HepG2 (cell line): ENCODE results near the gene CLEC20A. TPM values are rescaled to one million over a fixed set of nuclear protein-coding genes. Genes with fewer than 3 reads are reported as not detected.
A peak's percentile ranks its signal among the peaks of the same experiment; 100 is the strongest.

ENCODE experiments used
- ERF ChIP-seq: IDR thresholded peaks from 2 replicates; pipeline ENCODE4 v1.6.1; 2018; ENCODE audit warnings: missing biosample characterization, missing genetic modification reagents
- GRHL1 ChIP-seq: sonication (generic); formaldehyde crosslinking; conservative IDR thresholded peaks from 2 replicates; pipeline ENCODE4 v1.8.0; 2022; ENCODE audit warnings: missing genetic modification reagents
- JUNB ChIP-seq: sonication (generic); formaldehyde crosslinking; IDR thresholded peaks from 2 replicates; pipeline ENCODE4 v1.8.0; 2022; ENCODE audit warnings: missing genetic modification reagents, mild to moderate bottlenecking, borderline replicate concordance
- MLLT10 ChIP-seq: sonication (generic); formaldehyde crosslinking; IDR thresholded peaks from 2 replicates; pipeline ENCODE4 v1.4.0; 2020; ENCODE audit warnings: missing genetic modification reagents
- PLSCR1 ChIP-seq: sonication (generic); formaldehyde crosslinking; IDR thresholded peaks from 2 replicates; pipeline ENCODE4 v1.5.0; 2020; ENCODE audit warnings: missing genetic modification reagents, mild to moderate bottlenecking, borderline replicate concordance
- RFX3 ChIP-seq: IDR thresholded peaks from 2 replicates; pipeline ENCODE4 v1.6.1; 2016; ENCODE audit warnings: missing biosample characterization, missing genetic modification reagents
- SOX6 ChIP-seq, 2 experiments: fragments of 450-650 bp in 1 of 2; sonication (generic) in 1 of 2; formaldehyde crosslinking in 1 of 2; IDR thresholded peaks; 2 replicates each; pipeline versions ENCODE4 v1.4.0 to v1.6.1; 2017 to 2020; ENCODE audit warnings: antibody characterized with exemption in 1 of 2, mild to moderate bottlenecking in 1 of 2, missing genetic modification reagents in 1 of 2
- TERF1 ChIP-seq: sonication (generic); formaldehyde crosslinking; IDR thresholded peaks from 2 replicates; pipeline ENCODE4 v1.8.0; 2022; ENCODE audit warnings: mild to moderate bottlenecking, missing genetic modification reagents, moderate library complexity
- THAP9 ChIP-seq: sonication (generic); formaldehyde crosslinking; IDR thresholded peaks from 2 replicates; pipeline ENCODE4; 2020; ENCODE audit warnings: missing genetic modification reagents, mild to moderate bottlenecking, borderline replicate concordance
- ZNF225 ChIP-seq: sonication (generic); formaldehyde crosslinking; IDR thresholded peaks from 2 replicates; pipeline ENCODE4 v1.4.0; 2020; ENCODE audit warnings: mild to moderate bottlenecking, missing genetic modification reagents
- ZNF513 ChIP-seq: sonication (generic); formaldehyde crosslinking; conservative IDR thresholded peaks from 2 replicates; pipeline ENCODE4 v1.5.0; 2020; ENCODE audit warnings: missing genetic modification reagents
- ZNF646 ChIP-seq: sonication (generic); formaldehyde crosslinking; IDR thresholded peaks from 2 replicates; pipeline ENCODE4 v1.9.0; 2021; ENCODE audit warnings: mild to moderate bottlenecking, missing genetic modification reagents
- ZNF850 ChIP-seq: sonication (generic); formaldehyde crosslinking; conservative IDR thresholded peaks from 2 replicates; pipeline ENCODE4 v1.9.0; 2021; ENCODE audit warnings: mild to moderate bottlenecking, missing genetic modification reagents
- polyA plus RNA-seq, 8 experiments: library from polyadenylated mRNA; depleted of rRNA in 3 of 8; stranded (reverse) in 7 of 8; unstranded in 1 of 8; fragments of >200 nt; fragmentation: Illumina TruSeq in 4 of 8; extraction: Trizol in 4 of 8; gene quantifications; 2 replicates each; pipeline versions ENCODE4 v1.2.1 to v1.2.3, GENCODE V29; 2011 to 2016; ENCODE audit warnings: low read depth in 4 of 8, missing spikeins in 1 of 8, mixed read lengths in 1 of 8; ENCODE audit not compliant: insufficient read depth in 1 of 8
- total RNA-seq, 5 experiments: library from RNA; depleted of rRNA; stranded (reverse); fragments of >200 nt; fragmentation: Illumina TruSeq; extraction: Trizol; gene quantifications; 2 replicates each; pipeline ENCODE4 v1.2.3, GENCODE V29; 2016; ENCODE audit warnings: low read depth in 1 of 5

CLEC20A gene
- total and polyA plus RNA-seq, 2 of the 13 experiments (the other 11 are each of a cell fraction or from before 2014, with no cell fraction given), result not detected

GRCh38 chr1:178529364-178530036, 32.7 kb upstream of the CLEC20A start (continued):
- TF ChIP-seq TERF1 (CRISPR knock-in tag), result no peak
- TF ChIP-seq MLLT10 (CRISPR knock-in tag), result no peak
- no peak for TF ChIP-seq PLSCR1
- TF ChIP-seq GRHL1, result no peak
- TF ChIP-seq SOX6 (IDR thresholded peaks at IDR 0.05), result no peak
- no peak; the same call in 1 of the 2 replicates for TF ChIP-seq SOX6 (CRISPR knock-in tag; IDR thresholded peaks at IDR 0.05)
- TF ChIP-seq RFX3 (CRISPR knock-in tag), result no peak
- TF ChIP-seq ZNF225, result no peak
- TF ChIP-seq ZNF513 (CRISPR knock-in tag), result no peak
- TF ChIP-seq JUNB (CRISPR knock-in tag), result no peak
- no peak for TF ChIP-seq THAP9 (CRISPR knock-in tag)
- no peak for TF ChIP-seq ZNF850 (CRISPR knock-in tag)
- TF ChIP-seq ERF (CRISPR knock-in tag), result peak; percentile 22; the same call in 1 of the 2 replicates
- TF ChIP-seq ZNF646 (CRISPR knock-in tag), result no peak
